WTC11 (cell line): ENCODE results near the gene ASCL2. TPM values are rescaled to one million over a fixed set of nuclear protein-coding genes. Genes with fewer than 3 reads are reported as not detected.

ENCODE experiments used
- ATAC-seq: fragments of 200-7000 bp; cut with Tn5 transposase; 2 replicates; pipeline ENCODE4 v1.10.0; 2021; ENCODE audit warnings: mild to moderate bottlenecking, moderate library complexity
- CTCF ChIA-PET: fragments of 300-600 bp; sonication (Branson Sonifier 250); formaldehyde crosslinking; loops from one replicate; lab custom pipeline; 2021; ENCODE audit warnings: antibody characterized with exemption; lab: Charles Lee
- POLR2A ChIA-PET: fragments of 350-600 bp; sonication (Branson Sonifier 250); formaldehyde crosslinking; loops from one replicate; lab custom pipeline; 2021; ENCODE audit warnings: antibody characterized with exemption; lab: Charles Lee
- DNase-seq: peaks from one replicate; pipeline ENCODE4 v3.0.0; 2021; ENCODE audit warnings: low spot score
- H3K27ac Mint-ChIP-seq: 2 replicates; pipeline ENCODE4 v1.8.0; 2021; ENCODE audit warnings: mixed read lengths
- H3K27me3 Mint-ChIP-seq: 2 replicates; pipeline ENCODE4 v1.8.0; 2021; ENCODE audit warnings: low read depth, mild to moderate bottlenecking, moderate library complexity, mixed read lengths
- H3K36me3 Mint-ChIP-seq: 2 replicates; pipeline ENCODE4 v1.8.0; 2021; ENCODE audit warnings: mixed read lengths
- H3K4me1 Mint-ChIP-seq: 2 replicates; pipeline ENCODE4 v1.8.0; 2022; ENCODE audit warnings: mixed read lengths
- H3K4me3 Mint-ChIP-seq: 2 replicates; pipeline ENCODE4 v1.8.0; 2021; ENCODE audit warnings: mild to moderate bottlenecking, moderate library complexity, mixed read lengths
- H3K9me3 Mint-ChIP-seq: 2 replicates; pipeline ENCODE4 v1.8.0; 2021; ENCODE audit warnings: mixed read lengths
- ATF1 ChIP-seq: sonication (generic); formaldehyde crosslinking; IDR thresholded peaks from 2 replicates; pipeline ENCODE4 v1.8.1; 2023; ENCODE audit warnings: mild to moderate bottlenecking, moderate library complexity, missing genetic modification reagents
- CREB1 ChIP-seq: sonication (generic); formaldehyde crosslinking; IDR thresholded peaks from 2 replicates; pipeline ENCODE4 v1.8.0; 2023; ENCODE audit warnings: mild to moderate bottlenecking, missing genetic modification reagents
- ETV6 ChIP-seq: sonication (generic); formaldehyde crosslinking; IDR thresholded peaks from 2 replicates; pipeline ENCODE4 v1.8.1; 2022; ENCODE audit warnings: mild to moderate bottlenecking, missing genetic modification reagents
- GABPB1 ChIP-seq: sonication (generic); formaldehyde crosslinking; IDR thresholded peaks from 2 replicates; pipeline ENCODE4 v1.8.1; 2023; ENCODE audit warnings: mild to moderate bottlenecking, missing genetic modification reagents
- GRHL2 ChIP-seq: fragments of 250-450 bp; sonication (Bioruptor Pico); IDR thresholded peaks from 2 replicates; pipeline ENCODE4 v1.8.0; 2022; ENCODE audit warnings: mild to moderate bottlenecking, moderate library complexity; ENCODE audit not compliant: insufficient replicate concordance, severe bottlenecking
- KAT7 ChIP-seq: sonication (generic); formaldehyde crosslinking; IDR thresholded peaks from 2 replicates; pipeline ENCODE4 v1.8.1; 2023; ENCODE audit warnings: missing genetic modification reagents, mild to moderate bottlenecking, borderline replicate concordance
- MLX ChIP-seq: sonication (generic); formaldehyde crosslinking; IDR thresholded peaks from 2 replicates; pipeline ENCODE4 v1.8.1; 2023; ENCODE audit warnings: mild to moderate bottlenecking, missing genetic modification reagents, moderate library complexity
- NR3C1 ChIP-seq: sonication (generic); formaldehyde crosslinking; conservative IDR thresholded peaks from 2 replicates; pipeline ENCODE4 v1.8.1; 2023; ENCODE audit warnings: low read depth, mild to moderate bottlenecking, missing genetic modification reagents
- SMAD3 ChIP-seq: sonication (generic); formaldehyde crosslinking; IDR thresholded peaks from 2 replicates; pipeline ENCODE4 v1.8.0; 2022; ENCODE audit warnings: missing genetic modification reagents, mild to moderate bottlenecking, borderline replicate concordance
- ZNF423 ChIP-seq: fragments of 250-450 bp; sonication (Bioruptor Pico); IDR thresholded peaks from 2 replicates; pipeline ENCODE4 v2.1.2; 2022; ENCODE audit warnings: mild to moderate bottlenecking, moderate library complexity
- ZNF512 ChIP-seq: sonication (generic); formaldehyde crosslinking; IDR thresholded peaks from 2 replicates; pipeline ENCODE4 v1.8.1; 2022; ENCODE audit warnings: missing genetic modification reagents, borderline replicate concordance
- total RNA-seq: library from RNA; stranded (reverse); gene quantifications from 3 replicates; pipeline ENCODE4 v1.2.3, GENCODE V29; 2021
- TF ChIP-seq, protein P1 (sequence below): fragments of 250-450 bp; sonication (Bioruptor Pico); IDR thresholded peaks from 2 replicates; pipeline ENCODE4 v1.9.0; 2021; ENCODE audit warnings: mild to moderate bottlenecking
- TF ChIP-seq, protein P2 (sequence below): sonication (generic); formaldehyde crosslinking; IDR thresholded peaks from 2 replicates; pipeline ENCODE4 v1.8.0; 2022; ENCODE audit warnings: mild to moderate bottlenecking, missing genetic modification reagents
- TF ChIP-seq, protein P3 (sequence below): sonication (generic); formaldehyde crosslinking; IDR thresholded peaks from 2 replicates; pipeline ENCODE4 v1.8.0; 2022; ENCODE audit warnings: mild to moderate bottlenecking, missing genetic modification reagents

Gene ASCL2
- total RNA-seq, 1 experiment from 2014 or later: 0.24 TPM

DNA sequence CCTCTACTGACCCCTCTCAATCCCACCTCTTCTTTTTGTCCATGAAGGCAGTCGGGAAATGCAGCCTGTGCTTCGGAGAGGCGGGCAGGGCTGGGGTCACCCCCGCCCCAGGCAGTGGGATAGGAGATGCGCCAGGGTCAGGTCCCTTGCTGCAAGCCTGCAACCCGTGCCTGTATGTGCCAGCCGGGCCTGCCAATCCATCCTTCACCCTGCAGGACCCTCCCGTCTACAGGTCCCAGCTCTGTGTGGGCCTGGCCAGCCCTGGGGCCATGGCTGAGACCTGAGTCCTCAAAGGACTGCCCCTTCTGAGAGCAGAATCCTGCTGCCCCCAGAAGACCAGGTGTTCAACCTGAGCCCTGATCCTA lies 10.9 kb downstream of the ASCL2 start (continued):
- TF ChIP-seq, protein P1, sequence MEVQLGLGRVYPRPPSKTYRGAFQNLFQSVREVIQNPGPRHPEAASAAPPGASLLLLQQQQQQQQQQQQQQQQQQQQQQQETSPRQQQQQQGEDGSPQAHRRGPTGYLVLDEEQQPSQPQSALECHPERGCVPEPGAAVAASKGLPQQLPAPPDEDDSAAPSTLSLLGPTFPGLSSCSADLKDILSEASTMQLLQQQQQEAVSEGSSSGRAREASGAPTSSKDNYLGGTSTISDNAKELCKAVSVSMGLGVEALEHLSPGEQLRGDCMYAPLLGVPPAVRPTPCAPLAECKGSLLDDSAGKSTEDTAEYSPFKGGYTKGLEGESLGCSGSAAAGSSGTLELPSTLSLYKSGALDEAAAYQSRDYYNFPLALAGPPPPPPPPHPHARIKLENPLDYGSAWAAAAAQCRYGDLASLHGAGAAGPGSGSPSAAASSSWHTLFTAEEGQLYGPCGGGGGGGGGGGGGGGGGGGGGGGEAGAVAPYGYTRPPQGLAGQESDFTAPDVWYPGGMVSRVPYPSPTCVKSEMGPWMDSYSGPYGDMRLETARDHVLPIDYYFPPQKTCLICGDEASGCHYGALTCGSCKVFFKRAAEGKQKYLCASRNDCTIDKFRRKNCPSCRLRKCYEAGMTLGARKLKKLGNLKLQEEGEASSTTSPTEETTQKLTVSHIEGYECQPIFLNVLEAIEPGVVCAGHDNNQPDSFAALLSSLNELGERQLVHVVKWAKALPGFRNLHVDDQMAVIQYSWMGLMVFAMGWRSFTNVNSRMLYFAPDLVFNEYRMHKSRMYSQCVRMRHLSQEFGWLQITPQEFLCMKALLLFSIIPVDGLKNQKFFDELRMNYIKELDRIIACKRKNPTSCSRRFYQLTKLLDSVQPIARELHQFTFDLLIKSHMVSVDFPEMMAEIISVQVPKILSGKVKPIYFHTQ: no peak
- TF ChIP-seq GRHL2 (CRISPR knock-in tag) (no peak), CREB1 (CRISPR knock-in tag) (no peak), ATF1 (no peak)
- TF ChIP-seq, protein P2, sequence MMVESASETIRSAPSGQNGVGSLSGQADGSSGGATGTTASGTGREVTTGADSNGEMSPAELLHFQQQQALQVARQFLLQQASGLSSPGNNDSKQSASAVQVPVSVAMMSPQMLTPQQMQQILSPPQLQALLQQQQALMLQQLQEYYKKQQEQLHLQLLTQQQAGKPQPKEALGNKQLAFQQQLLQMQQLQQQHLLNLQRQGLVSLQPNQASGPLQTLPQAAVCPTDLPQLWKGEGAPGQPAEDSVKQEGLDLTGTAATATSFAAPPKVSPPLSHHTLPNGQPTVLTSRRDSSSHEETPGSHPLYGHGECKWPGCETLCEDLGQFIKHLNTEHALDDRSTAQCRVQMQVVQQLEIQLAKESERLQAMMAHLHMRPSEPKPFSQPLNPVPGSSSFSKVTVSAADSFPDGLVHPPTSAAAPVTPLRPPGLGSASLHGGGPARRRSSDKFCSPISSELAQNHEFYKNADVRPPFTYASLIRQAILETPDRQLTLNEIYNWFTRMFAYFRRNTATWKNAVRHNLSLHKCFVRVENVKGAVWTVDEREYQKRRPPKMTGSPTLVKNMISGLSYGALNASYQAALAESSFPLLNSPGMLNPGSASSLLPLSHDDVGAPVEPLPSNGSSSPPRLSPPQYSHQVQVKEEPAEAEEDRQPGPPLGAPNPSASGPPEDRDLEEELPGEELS (CRISPR knock-in tag): no peak

GRCh38 chr11:2258501-2259465 lies 11.6 kb downstream of the ASCL2 start:
- Mint-ChIP-seq H3K36me3 (no peaks in the 10 kb centered on the region), H3K27me3 (peaks cover 8% of the 10 kb centered on the region), H3K4me1 (no peaks in the 10 kb centered on the region; the same call in 1 of the 2 replicates), H3K4me3 (no peak overlapping the region), H3K9me3 (peaks cover 7% of the 10 kb centered on the region), H3K27ac (no peak overlapping the region)
- DNase-seq (no peak), ATAC-seq (no peak)
- no peak for TF ChIP-seq SMAD3 (CRISPR knock-in tag)
- TF ChIP-seq, protein P3, sequence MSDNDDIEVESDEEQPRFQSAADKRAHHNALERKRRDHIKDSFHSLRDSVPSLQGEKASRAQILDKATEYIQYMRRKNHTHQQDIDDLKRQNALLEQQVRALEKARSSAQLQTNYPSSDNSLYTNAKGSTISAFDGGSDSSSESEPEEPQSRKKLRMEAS (CRISPR knock-in tag): no peak
- TF ChIP-seq GABPB1 (CRISPR knock-in tag): no peak
- TF ChIP-seq KAT7 (CRISPR knock-in tag): no peak
- no peak for TF ChIP-seq ETV6 (CRISPR knock-in tag)
- TF ChIP-seq NR3C1: no peak
- TF ChIP-seq ZNF423 (CRISPR knock-in tag): no peak
- no peak for TF ChIP-seq ZNF512 (CRISPR knock-in tag)
- TF ChIP-seq MLX (CRISPR knock-in tag): no peak
- TF ChIP-seq ATF1: no peak
- CTCF ChIA-PET: no interaction called here
- POLR2A ChIA-PET: no interaction called here
